Left lung (tissue), 10 donors: ENCODE measurements around the gene SNAP47. TPM values are rescaled to one million over a fixed set of nuclear protein-coding genes. Genes with fewer than 3 reads are reported as not detected.

Source experiments
- ATAC-seq: fragments of 200-7000 bp; cut with Tn5 transposase; one replicate; pipeline ENCODE4 v1.9.1; 2020; ENCODE audit warnings: moderate library complexity
- DNase-seq, 4 donors: peaks; one replicate each; pipeline ENCODE4 v3.0.0-alpha.2; 2013 to 2020
- H3K27ac ChIP-seq, 2 donors: fragments of 200-600 bp; sonication (generic) in 1 of 2; one replicate each; pipeline versions ENCODE4 v1.5.0 to v1.8.0; 2020 to 2021
- H3K27me3 ChIP-seq, 2 donors: fragments of 200-600 bp; sonication (generic) in 1 of 2; one replicate each; pipeline versions ENCODE4 v1.5.0 to v1.8.0; 2020 to 2021
- H3K36me3 ChIP-seq, 2 donors: fragments of 200-600 bp; sonication (generic) in 1 of 2; one replicate each; pipeline versions ENCODE4 v1.5.0 to v1.8.0; 2020 to 2021
- H3K4me1 ChIP-seq, 2 donors: fragments of 200-600 bp; one replicate each; pipeline ENCODE4 v1.8.0; 2021
- H3K4me3 ChIP-seq, 2 donors: fragments of 200-600 bp; sonication (generic) in 1 of 2; one replicate each; pipeline versions ENCODE4 v1.5.0 to v1.8.0; 2020 to 2021; ENCODE audit warnings: mild to moderate bottlenecking in 1 of 2
- H3K9me3 ChIP-seq, 2 donors: fragments of 200-600 bp; sonication (generic) in 1 of 2; one replicate each; pipeline versions ENCODE4 v1.5.0 to v1.8.0; 2020 to 2021
- intact Hi-C, 2 donors: fragments of 100-400 bp; cut with DNase I; formaldehyde crosslinking; loops; one replicate each; pipeline versions ENCODE4 v1.11.2 to v1.14.2; 2022
- polyA plus RNA-seq, 6 donors: library from polyadenylated mRNA; unstranded; fragments of 120-200 nt; gene quantifications; one replicate each; pipeline ENCODE4 v1.2.1, GENCODE V29; 2013; ENCODE audit not compliant: insufficient read length in 6 of 6
- total RNA-seq, 2 donors: library from RNA; stranded (reverse); fragmentation: NEBNext Ultra II Directional; extraction: Animal tissue kit (Norgen Biotek cat#: 25700); gene quantifications; one replicate each; pipeline ENCODE4 v1.2.1, GENCODE V29; 2021
- TF ChIP-seq, protein P1 (sequence below), 2 donors: fragments of 200-600 bp; sonication (generic) in 1 of 2; IDR thresholded peaks; one replicate each; pipeline versions ENCODE4 v1.5.0 to v1.8.0; 2021; ENCODE audit warnings: antibody characterized with exemption in 2 of 2
- donor health status: DM: no; HTN: yes; CAD: no.
- donor health status: DM: no; HTN: no; CAD: no.

Gene SNAP47
- total and polyA plus RNA-seq, 8 donors: 24.5 to 44.9 (median 41.3) TPM

DNA sequence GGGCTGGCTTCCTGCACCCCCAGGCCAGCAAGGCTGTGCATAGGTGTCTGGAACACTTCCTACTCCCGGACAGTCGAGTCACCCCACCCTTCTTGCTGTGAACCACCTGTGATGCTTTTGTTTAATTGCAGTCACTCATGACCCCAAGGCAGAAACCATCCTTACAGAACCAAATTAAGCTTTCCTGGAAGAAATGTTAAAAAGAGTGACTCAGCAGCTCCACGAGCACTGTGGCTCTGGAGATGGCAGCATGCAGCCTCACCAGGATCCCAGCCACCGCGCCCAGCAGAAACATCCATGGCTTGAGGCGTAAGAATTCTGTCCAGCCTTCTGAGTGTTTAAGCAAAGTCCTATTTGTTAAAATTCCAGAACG is 28.8 kb downstream of the SNAP47 start:
- Histone ChIP-seq H3K4me1 (peaks cover 11 to 35% of the 10 kb centered on the region in 2 donors), H3K27me3 (no peaks in the 10 kb centered on the region), H3K27ac (peak overlapping the region in 1 of 2 donors; percentile 41), H3K36me3 (peaks cover 0 to 59% of the 10 kb centered on the region in 2 donors), H3K9me3 (no peaks in the 10 kb centered on the region), H3K4me3 (no peak overlapping the region)
- ATAC-seq (peak; percentile 40), DNase-seq (no peak)
- intact Hi-C loops: loop anchor here (5.0 to 10.0 kb wide), 2 partner anchors 181 to 183 kb away; partner anchors contain the start of gene WNT9A (in 2 of the 2)
- TF ChIP-seq, protein P1, sequence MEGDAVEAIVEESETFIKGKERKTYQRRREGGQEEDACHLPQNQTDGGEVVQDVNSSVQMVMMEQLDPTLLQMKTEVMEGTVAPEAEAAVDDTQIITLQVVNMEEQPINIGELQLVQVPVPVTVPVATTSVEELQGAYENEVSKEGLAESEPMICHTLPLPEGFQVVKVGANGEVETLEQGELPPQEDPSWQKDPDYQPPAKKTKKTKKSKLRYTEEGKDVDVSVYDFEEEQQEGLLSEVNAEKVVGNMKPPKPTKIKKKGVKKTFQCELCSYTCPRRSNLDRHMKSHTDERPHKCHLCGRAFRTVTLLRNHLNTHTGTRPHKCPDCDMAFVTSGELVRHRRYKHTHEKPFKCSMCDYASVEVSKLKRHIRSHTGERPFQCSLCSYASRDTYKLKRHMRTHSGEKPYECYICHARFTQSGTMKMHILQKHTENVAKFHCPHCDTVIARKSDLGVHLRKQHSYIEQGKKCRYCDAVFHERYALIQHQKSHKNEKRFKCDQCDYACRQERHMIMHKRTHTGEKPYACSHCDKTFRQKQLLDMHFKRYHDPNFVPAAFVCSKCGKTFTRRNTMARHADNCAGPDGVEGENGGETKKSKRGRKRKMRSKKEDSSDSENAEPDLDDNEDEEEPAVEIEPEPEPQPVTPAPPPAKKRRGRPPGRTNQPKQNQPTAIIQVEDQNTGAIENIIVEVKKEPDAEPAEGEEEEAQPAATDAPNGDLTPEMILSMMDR (IDR thresholded peaks at IDR 0.05): no peak

DNA sequence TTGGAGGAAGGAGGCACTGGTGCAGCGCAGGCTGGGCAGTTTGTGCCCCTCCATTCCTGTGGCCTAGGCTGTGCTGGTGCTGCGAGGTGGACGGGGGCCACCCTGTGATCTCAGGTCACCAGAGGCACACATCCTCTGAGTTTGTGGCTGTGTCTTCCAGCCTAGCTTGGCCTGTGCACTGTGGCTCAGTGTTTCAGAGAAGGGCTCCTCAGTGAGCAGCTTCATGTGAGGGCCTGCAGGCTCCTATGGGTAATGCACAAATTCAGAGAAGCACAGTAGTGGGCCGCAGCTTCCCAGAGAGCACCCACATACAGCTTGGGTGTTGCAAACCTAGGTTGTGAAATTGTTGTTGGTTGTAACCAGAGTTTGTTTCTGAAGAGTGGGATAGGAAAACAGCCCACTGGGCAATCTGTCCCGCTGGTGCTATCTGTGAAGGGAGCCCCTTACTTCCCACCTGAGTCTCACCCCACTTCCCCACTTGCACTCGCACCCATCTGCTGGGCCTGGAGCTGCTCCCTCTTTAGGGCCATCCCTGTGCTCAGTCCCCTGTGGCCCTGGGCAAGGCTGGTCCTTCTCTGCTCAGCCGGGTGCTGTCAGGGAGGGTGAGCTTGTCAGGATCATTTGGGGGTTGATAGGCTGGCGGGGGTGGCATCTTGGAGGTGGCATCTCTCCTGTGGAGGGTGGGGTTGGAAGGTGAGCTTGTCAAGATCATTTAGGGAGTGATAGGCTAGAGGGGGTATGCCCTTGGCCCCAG is 30.2 kb downstream of the SNAP47 start:
- H3K27ac ChIP-seq: no peak overlapping the region
- H3K9me3 ChIP-seq: no peaks in the 10 kb centered on the region
- H3K4me1 ChIP-seq: peaks cover 11 to 35% of the 10 kb centered on the region in 2 donors
- H3K27me3 ChIP-seq: no peaks in the 10 kb centered on the region
- TF ChIP-seq, protein P1 (IDR thresholded peaks at IDR 0.05): no peak
- ATAC-seq (no peak), DNase-seq (no peak)
- H3K4me3 ChIP-seq: no peak overlapping the region
- H3K36me3 ChIP-seq: peaks cover 0 to 59% of the 10 kb centered on the region in 2 donors
- intact Hi-C loops: loop anchor here in 1 of 2 donors (10.0 kb wide), 1 partner anchor 179 kb away; the partner anchor contains the start of gene WNT9A

DNA sequence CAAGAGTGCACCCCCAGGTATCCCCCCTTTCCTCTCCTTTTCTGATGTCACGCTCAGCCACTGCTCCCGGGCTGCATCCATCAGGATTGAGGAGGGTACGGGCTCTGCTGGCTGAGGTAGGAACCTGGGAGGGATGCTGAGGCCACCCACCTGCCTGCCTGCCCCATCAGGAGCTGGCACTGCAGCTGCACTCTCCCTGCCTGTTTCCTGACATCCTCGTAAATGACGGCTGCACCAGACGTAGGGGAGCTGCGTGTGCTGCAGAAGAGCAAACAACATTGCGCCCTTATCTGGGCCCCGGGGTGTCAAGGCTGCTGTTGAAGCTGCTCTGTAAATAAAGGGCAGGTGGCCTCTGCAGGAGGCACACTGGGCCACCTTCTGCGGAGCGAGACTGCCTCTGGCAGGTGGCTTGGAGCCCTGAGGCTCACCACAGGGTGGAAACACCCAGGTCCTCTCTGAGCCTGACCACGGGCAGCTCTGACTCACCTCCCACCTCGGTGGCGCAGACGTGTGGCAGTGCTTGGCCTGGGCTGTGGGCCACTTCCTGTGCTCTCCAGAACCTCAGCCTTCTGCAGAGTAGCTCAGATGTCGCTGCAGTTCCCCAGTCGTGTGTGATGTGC is 30.9 kb downstream of the SNAP47 start:
- peak; percentile 9 for ATAC-seq
- no peak overlapping the region for H3K27ac ChIP-seq
- H3K27me3 ChIP-seq: no peaks in the 10 kb centered on the region
- H3K9me3 ChIP-seq: no peaks in the 10 kb centered on the region
- peaks cover 11 to 35% of the 10 kb centered on the region in 2 donors for H3K4me1 ChIP-seq
- H3K4me3 ChIP-seq: no peak overlapping the region
- intact Hi-C loops: loop anchor here in 1 of 2 donors (10.0 kb wide), 1 partner anchor 179 kb away; the partner anchor contains the start of gene WNT9A
- no peak for DNase-seq
- TF ChIP-seq, protein P1 (IDR thresholded peaks at IDR 0.05): no peak
- peaks cover 0 to 66% of the 10 kb centered on the region in 2 donors for H3K36me3 ChIP-seq

DNA sequence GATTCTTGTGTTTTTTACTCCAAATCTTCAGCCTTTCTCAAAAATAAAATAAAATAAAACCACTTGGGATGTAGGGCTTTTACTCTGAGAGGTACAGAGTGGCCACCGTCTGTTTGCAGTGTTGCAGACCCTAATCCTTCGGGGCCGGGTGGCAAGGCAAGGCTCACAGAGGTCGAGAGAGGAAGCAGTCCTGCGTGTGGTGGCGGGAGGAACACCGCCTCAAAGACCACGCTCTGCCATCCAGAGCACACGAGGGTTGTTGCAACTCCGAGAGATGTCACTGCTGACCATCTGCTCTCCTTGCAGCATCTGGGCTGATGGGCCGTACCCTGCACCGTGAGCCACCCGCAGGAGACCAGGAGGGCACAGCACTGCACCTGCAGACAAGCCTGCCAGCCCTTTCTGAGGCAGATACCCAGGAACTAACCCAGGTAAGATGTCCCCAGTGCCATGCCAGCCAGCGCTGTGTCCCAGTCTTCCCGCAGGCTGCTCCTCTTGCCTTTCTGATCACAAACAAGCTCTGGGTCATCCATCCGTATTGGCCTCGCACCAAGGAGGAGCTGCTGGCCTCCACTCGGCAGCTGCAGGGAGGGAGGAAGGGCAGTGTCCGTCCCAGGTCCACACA is 31.5 kb downstream of the SNAP47 start:
- Histone ChIP-seq H3K4me1 (peaks cover 11 to 35% of the 10 kb centered on the region in 2 donors), H3K9me3 (no peaks in the 10 kb centered on the region), H3K36me3 (peaks cover 0 to 64% of the 10 kb centered on the region in 2 donors), H3K27me3 (no peaks in the 10 kb centered on the region), H3K4me3 (no peak overlapping the region), H3K27ac (no peak overlapping the region)
- ATAC-seq (no peak), DNase-seq (no peak)
- TF ChIP-seq, protein P1 (IDR thresholded peaks at IDR 0.05): no peak
- intact Hi-C loops: loop anchor here in 1 of 2 donors (10.0 kb wide), 1 partner anchor 178 kb away; the partner anchor contains the start of gene WNT9A
